ENCODE results near the gene SH3GL1. TPM values are rescaled to one million over a fixed set of nuclear protein-coding genes. Genes with fewer than 3 reads are reported as not detected.

Gene SH3GL1
- total and polyA plus RNA-seq, 9 of the 15 experiments (the other 6 are each of a cell fraction or from before 2014, with no cell fraction given) = 1.7 to 75.3 (median 25.7) TPM

DNA sequence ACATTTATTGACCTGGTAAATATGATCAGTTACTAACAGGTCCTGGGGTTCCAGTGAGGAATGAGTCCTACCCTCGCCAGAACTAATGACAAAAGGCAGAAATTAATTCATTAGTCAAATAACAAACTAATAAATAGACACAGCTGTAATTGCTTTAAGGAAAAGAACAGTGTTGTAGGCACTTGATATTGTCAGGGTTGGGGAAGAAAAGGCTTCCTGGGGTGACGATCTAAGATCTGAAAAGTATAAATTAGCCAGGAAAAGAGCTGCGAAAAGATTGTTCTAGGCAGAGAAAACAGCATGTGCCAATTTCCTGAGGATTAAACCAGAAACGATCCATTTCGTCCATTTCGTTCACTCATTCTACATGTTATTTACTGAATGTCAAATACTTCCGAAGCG is 1.4 kb upstream of the SH3GL1 start (continued):
- TF ChIP-seq, protein P1, sequence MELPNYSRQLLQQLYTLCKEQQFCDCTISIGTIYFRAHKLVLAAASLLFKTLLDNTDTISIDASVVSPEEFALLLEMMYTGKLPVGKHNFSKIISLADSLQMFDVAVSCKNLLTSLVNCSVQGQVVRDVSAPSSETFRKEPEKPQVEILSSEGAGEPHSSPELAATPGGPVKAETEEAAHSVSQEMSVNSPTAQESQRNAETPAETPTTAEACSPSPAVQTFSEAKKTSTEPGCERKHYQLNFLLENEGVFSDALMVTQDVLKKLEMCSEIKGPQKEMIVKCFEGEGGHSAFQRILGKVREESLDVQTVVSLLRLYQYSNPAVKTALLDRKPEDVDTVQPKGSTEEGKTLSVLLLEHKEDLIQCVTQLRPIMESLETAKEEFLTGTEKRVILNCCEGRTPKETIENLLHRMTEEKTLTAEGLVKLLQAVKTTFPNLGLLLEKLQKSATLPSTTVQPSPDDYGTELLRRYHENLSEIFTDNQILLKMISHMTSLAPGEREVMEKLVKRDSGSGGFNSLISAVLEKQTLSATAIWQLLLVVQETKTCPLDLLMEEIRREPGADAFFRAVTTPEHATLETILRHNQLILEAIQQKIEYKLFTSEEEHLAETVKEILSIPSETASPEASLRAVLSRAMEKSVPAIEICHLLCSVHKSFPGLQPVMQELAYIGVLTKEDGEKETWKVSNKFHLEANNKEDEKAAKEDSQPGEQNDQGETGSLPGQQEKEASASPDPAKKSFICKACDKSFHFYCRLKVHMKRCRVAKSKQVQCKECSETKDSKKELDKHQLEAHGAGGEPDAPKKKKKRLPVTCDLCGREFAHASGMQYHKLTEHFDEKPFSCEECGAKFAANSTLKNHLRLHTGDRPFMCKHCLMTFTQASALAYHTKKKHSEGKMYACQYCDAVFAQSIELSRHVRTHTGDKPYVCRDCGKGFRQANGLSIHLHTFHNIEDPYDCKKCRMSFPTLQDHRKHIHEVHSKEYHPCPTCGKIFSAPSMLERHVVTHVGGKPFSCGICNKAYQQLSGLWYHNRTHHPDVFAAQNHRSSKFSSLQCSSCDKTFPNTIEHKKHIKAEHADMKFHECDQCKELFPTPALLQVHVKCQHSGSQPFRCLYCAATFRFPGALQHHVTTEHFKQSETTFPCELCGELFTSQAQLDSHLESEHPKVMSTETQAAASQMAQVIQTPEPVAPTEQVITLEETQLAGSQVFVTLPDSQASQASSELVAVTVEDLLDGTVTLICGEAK (IDR thresholded peaks at IDR 0.05) = 0 out of 2 replicates have a peak, but pooled peaks have one; percentile 35
- TF ChIP-seq, protein P1 (CRISPR knock-in tag; IDR thresholded peaks at IDR 0.05) = no peak
- TF ChIP-seq DACH1 (IDR thresholded peaks at IDR 0.05; ENCODE audit: partially characterized antibody) (peak; percentile 50), CBFB (CRISPR knock-in tag; IDR thresholded peaks at IDR 0.05) (no peak)
- TF ChIP-seq, protein P2, sequence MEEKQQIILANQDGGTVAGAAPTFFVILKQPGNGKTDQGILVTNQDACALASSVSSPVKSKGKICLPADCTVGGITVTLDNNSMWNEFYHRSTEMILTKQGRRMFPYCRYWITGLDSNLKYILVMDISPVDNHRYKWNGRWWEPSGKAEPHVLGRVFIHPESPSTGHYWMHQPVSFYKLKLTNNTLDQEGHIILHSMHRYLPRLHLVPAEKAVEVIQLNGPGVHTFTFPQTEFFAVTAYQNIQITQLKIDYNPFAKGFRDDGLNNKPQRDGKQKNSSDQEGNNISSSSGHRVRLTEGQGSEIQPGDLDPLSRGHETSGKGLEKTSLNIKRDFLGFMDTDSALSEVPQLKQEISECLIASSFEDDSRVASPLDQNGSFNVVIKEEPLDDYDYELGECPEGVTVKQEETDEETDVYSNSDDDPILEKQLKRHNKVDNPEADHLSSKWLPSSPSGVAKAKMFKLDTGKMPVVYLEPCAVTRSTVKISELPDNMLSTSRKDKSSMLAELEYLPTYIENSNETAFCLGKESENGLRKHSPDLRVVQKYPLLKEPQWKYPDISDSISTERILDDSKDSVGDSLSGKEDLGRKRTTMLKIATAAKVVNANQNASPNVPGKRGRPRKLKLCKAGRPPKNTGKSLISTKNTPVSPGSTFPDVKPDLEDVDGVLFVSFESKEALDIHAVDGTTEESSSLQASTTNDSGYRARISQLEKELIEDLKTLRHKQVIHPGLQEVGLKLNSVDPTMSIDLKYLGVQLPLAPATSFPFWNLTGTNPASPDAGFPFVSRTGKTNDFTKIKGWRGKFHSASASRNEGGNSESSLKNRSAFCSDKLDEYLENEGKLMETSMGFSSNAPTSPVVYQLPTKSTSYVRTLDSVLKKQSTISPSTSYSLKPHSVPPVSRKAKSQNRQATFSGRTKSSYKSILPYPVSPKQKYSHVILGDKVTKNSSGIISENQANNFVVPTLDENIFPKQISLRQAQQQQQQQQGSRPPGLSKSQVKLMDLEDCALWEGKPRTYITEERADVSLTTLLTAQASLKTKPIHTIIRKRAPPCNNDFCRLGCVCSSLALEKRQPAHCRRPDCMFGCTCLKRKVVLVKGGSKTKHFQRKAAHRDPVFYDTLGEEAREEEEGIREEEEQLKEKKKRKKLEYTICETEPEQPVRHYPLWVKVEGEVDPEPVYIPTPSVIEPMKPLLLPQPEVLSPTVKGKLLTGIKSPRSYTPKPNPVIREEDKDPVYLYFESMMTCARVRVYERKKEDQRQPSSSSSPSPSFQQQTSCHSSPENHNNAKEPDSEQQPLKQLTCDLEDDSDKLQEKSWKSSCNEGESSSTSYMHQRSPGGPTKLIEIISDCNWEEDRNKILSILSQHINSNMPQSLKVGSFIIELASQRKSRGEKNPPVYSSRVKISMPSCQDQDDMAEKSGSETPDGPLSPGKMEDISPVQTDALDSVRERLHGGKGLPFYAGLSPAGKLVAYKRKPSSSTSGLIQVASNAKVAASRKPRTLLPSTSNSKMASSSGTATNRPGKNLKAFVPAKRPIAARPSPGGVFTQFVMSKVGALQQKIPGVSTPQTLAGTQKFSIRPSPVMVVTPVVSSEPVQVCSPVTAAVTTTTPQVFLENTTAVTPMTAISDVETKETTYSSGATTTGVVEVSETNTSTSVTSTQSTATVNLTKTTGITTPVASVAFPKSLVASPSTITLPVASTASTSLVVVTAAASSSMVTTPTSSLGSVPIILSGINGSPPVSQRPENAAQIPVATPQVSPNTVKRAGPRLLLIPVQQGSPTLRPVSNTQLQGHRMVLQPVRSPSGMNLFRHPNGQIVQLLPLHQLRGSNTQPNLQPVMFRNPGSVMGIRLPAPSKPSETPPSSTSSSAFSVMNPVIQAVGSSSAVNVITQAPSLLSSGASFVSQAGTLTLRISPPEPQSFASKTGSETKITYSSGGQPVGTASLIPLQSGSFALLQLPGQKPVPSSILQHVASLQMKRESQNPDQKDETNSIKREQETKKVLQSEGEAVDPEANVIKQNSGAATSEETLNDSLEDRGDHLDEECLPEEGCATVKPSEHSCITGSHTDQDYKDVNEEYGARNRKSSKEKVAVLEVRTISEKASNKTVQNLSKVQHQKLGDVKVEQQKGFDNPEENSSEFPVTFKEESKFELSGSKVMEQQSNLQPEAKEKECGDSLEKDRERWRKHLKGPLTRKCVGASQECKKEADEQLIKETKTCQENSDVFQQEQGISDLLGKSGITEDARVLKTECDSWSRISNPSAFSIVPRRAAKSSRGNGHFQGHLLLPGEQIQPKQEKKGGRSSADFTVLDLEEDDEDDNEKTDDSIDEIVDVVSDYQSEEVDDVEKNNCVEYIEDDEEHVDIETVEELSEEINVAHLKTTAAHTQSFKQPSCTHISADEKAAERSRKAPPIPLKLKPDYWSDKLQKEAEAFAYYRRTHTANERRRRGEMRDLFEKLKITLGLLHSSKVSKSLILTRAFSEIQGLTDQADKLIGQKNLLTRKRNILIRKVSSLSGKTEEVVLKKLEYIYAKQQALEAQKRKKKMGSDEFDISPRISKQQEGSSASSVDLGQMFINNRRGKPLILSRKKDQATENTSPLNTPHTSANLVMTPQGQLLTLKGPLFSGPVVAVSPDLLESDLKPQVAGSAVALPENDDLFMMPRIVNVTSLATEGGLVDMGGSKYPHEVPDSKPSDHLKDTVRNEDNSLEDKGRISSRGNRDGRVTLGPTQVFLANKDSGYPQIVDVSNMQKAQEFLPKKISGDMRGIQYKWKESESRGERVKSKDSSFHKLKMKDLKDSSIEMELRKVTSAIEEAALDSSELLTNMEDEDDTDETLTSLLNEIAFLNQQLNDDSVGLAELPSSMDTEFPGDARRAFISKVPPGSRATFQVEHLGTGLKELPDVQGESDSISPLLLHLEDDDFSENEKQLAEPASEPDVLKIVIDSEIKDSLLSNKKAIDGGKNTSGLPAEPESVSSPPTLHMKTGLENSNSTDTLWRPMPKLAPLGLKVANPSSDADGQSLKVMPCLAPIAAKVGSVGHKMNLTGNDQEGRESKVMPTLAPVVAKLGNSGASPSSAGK (IDR thresholded peaks at IDR 0.05) = peak; percentile 13; the same call in 1 of the 2 replicates

Measured in K562 (cell line).